Endothelial cell of umbilical vein (primary cell): ENCODE measurements around the gene UNC93B1. TPM values are rescaled to one million over a fixed set of nuclear protein-coding genes. Genes with fewer than 3 reads are reported as not detected.
A peak's percentile ranks its signal among the peaks of the same experiment; 100 is the strongest.

Experiments used
- BruUV-seq: library from RNA; stranded (reverse); fragments of 400-500 nt; replicated peaks from 2 replicates; lab custom pipeline; 2021; lab: Mats Ljungman, UMichigan
- CTCF ChIA-PET: fragments of 300-600, 350-600 bp; sonication (Branson Sonifier 250); formaldehyde crosslinking; loops from one replicate; lab custom pipeline; 2021; ENCODE audit warnings: antibody characterized with exemption, inconsistent platforms; lab: Charles Lee
- POLR2A ChIA-PET: fragments of 300-600, 350-600 bp; sonication (Branson Sonifier 250); formaldehyde crosslinking; loops from one replicate; lab custom pipeline; 2021; ENCODE audit warnings: antibody characterized with exemption, inconsistent platforms; lab: Charles Lee
- DNase-seq: peaks from one replicate; pipeline ENCODE4 v3.0.0-alpha.2; 2011; ENCODE audit warnings: low read depth, low spot score
- FAIRE-seq: peaks from 2 replicates; lab custom pipeline; 2011; peaks lifted over from hg19 to GRCh38; lab: Jason Lieb, UNC
- H2AFZ ChIP-seq: 2 replicates; pipeline ENCODE4 v1.6.0; 2012; ENCODE audit warnings: low read depth, low read length, control low read depth, inconsistent platforms
- H3K27ac ChIP-seq: 2 replicates; pipeline ENCODE4 v1.5.1; 2011; ENCODE audit warnings: low read depth, mild to moderate bottlenecking, control low read depth, low read length, moderate library complexity; ENCODE audit not compliant: insufficient read depth
- H3K27me3 ChIP-seq, 2 experiments: 2 replicates each; pipeline versions ENCODE4 v1.6.0 to v1.6.1; 2011; ENCODE audit warnings: low read length in 2 of 2, mixed read lengths in 1 of 2; ENCODE audit not compliant: control insufficient read depth in 2 of 2, insufficient read depth in 2 of 2
- H3K36me3 ChIP-seq, 2 experiments: 2 replicates in 1 of 2; 3 replicates in 1 of 2; pipeline ENCODE4 v1.5.1; 2011; ENCODE audit warnings: low read length in 2 of 2, mild to moderate bottlenecking in 1 of 2, moderate library complexity in 1 of 2; ENCODE audit not compliant: control insufficient read depth in 2 of 2, insufficient read depth in 2 of 2; ENCODE audit errors: extremely low read depth in 1 of 2
- H3K4me1 ChIP-seq: 3 replicates; pipeline ENCODE4 v1.5.1; 2011; ENCODE audit warnings: mild to moderate bottlenecking, low read length; ENCODE audit not compliant: control insufficient read depth, insufficient read depth; ENCODE audit errors: extremely low read depth
- H3K4me2 ChIP-seq: 2 replicates; pipeline ENCODE4 v1.6.1; 2011; ENCODE audit warnings: low read length, control low read depth, mixed read lengths; ENCODE audit not compliant: insufficient read depth
- H3K4me3 ChIP-seq, 3 experiments: fragments of 200-600 bp in 1 of 3; sonication (generic), shearing (Covaris generic) in 1 of 3; replicated peaks in 1 of 3; 2 replicates each; pipeline ENCODE4 v1.5.1; 2011 to 2016; ENCODE audit warnings: control low read depth in 3 of 3, low read length in 3 of 3, mild to moderate bottlenecking in 2 of 3, inconsistent platforms in 1 of 3, low read depth in 1 of 3, moderate library complexity in 1 of 3; ENCODE audit not compliant: insufficient read depth in 1 of 3
- H3K79me2 ChIP-seq: 2 replicates; pipeline ENCODE4 v1.6.0; 2012; ENCODE audit warnings: low read length, inconsistent platforms; ENCODE audit not compliant: control insufficient read depth, insufficient read depth
- H3K9ac ChIP-seq: replicated peaks from 2 replicates; pipeline ENCODE3; 2011; ENCODE audit warnings: low read length, control low read depth; ENCODE audit not compliant: insufficient read depth; ENCODE audit errors: extremely low read depth
- H3K9me1 ChIP-seq: replicated peaks from 3 replicates; pipeline ENCODE4 v1.6.0; 2011; ENCODE audit warnings: mild to moderate bottlenecking, low read length; ENCODE audit not compliant: control insufficient read depth, insufficient read depth; ENCODE audit errors: extremely low read depth
- H3K9me3 ChIP-seq: replicated peaks from 2 replicates; pipeline ENCODE4 v1.5.1; 2012; ENCODE audit warnings: low read length, inconsistent platforms; ENCODE audit not compliant: control insufficient read depth, insufficient read depth
- H4K20me1 ChIP-seq: replicated peaks from 2 replicates; pipeline ENCODE3; 2011; ENCODE audit warnings: mild to moderate bottlenecking, low read length; ENCODE audit not compliant: control insufficient read depth, insufficient read depth; ENCODE audit errors: extremely low read depth
- CTCF ChIP-seq, 2 donors: IDR thresholded peaks; 1 replicate in 1 of 2; 2 replicates in 1 of 2; pipeline ENCODE4 v1.5.1; 2011; ENCODE audit warnings: low read length in 2 of 2, mild to moderate bottlenecking in 2 of 2, moderate library complexity in 2 of 2, control low read depth in 1 of 2, inconsistent platforms in 1 of 2, low read depth in 1 of 2; ENCODE audit not compliant: insufficient read depth in 1 of 2; ENCODE audit errors: extremely low read depth in 1 of 2
- EZH2 ChIP-seq: IDR thresholded peaks from 2 replicates; pipeline ENCODE4 v1.6.1; 2012; ENCODE audit warnings: borderline replicate concordance, low read depth, mild to moderate bottlenecking, moderate library complexity, low read length, inconsistent platforms; ENCODE audit not compliant: severe bottlenecking
- FOS ChIP-seq: IDR thresholded peaks from 2 replicates; pipeline ENCODE4 v1.6.1; 2011; ENCODE audit warnings: mild to moderate bottlenecking, low read length, moderate library complexity, borderline replicate concordance; ENCODE audit not compliant: insufficient read depth
- GATA2 ChIP-seq: IDR thresholded peaks from 2 replicates; pipeline ENCODE4 v1.7.0; 2011; ENCODE audit warnings: low read depth, mild to moderate bottlenecking, moderate library complexity, mixed read lengths, low read length; ENCODE audit not compliant: insufficient read length, insufficient read depth
- JUN ChIP-seq: IDR thresholded peaks from 2 replicates; pipeline ENCODE4 v1.6.1; 2011; ENCODE audit warnings: borderline replicate concordance, low read depth; ENCODE audit not compliant: insufficient read length, insufficient read depth
- MAX ChIP-seq: IDR thresholded peaks from 2 replicates; pipeline ENCODE4 v1.6.1; 2011; ENCODE audit not compliant: insufficient read depth, insufficient read length
- MYC ChIP-seq: IDR thresholded peaks from one replicate; pipeline ENCODE4 v1.6.1; 2011; ENCODE audit warnings: mild to moderate bottlenecking, low read depth, low read length
- POLR2A ChIP-seq: IDR thresholded peaks from 2 replicates; pipeline ENCODE4 v1.6.1; 2012; ENCODE audit warnings: low read depth, mild to moderate bottlenecking, control low read depth, low read length
- POLR2AphosphoS5 ChIP-seq: IDR thresholded peaks from 2 replicates; pipeline ENCODE4 v1.6.1; 2012; ENCODE audit warnings: low read depth, mild to moderate bottlenecking, control low read depth, low read length, moderate library complexity; ENCODE audit not compliant: insufficient read depth
- dilution Hi-C: fragments of 300-500 bp; cut with MboI; formaldehyde crosslinking; loops from one replicate; pipeline ENCODE4 v1.15.0; 2019; ENCODE audit warnings: low sequenced_read_pairs; ENCODE audit not compliant: extremely low pct_ligation_motif_present
- intact Hi-C: fragments of 100-400 bp; cut with micrococcal nuclease; formaldehyde crosslinking; loops from one replicate; pipeline ENCODE4 v1.10.0; 2022
- polyA plus RNA-seq, 4 experiments: library from polyadenylated mRNA; depleted of rRNA in 3 of 4; stranded (reverse) in 3 of 4; unstranded in 1 of 4; fragments of >200 nt; gene quantifications; 2 replicates each; pipeline versions ENCODE4 v1.2.1 to v1.2.3, GENCODE V29; 2011 to 2012; ENCODE audit warnings: missing spikeins in 1 of 4
- total RNA-seq: library from RNA; stranded (reverse); gene quantifications from 2 replicates; pipeline ENCODE4 v1.2.3, GENCODE V29; 2021

UNC93B1 gene
- total and polyA plus RNA-seq, 2 donors (not counting 3 experiments of a cell fraction or from before 2014, with no cell fraction given): 10.6 to 18.9 TPM

- TF ChIP-seq JUN (no peak), MYC (no peak), FOS (no peak), CTCF (IDR thresholded peaks at IDR 0.05; ENCODE audit: extremely low read depth in 1 of 2, insufficient read depth in 1 of 2, low read depth in 1 of 2, low read length in 2 of 2) (no peak), POLR2AphosphoS5 (no peak), EZH2 (no peak), MAX (no peak), GATA2 (no peak), POLR2A (no peak)
- no peaks in the 10 kb centered on the region for H3K27me3 ChIP-seq
- no TSS peak for BruUV-seq
- peak overlapping the region; percentile 73 for H3K9ac ChIP-seq
- H3K4me1 ChIP-seq: peaks cover 20% of the 10 kb centered on the region
- no peak overlapping the region for H2AFZ ChIP-seq
- DNase-seq (no peak), FAIRE-seq (no peak)
- POLR2A ChIA-PET: no interaction called here
- H3K4me3 ChIP-seq: peak overlapping the region; percentile 24 to 58 (median 36)
- intact Hi-C loops (loop anchor here (1.0 kb wide), 1 partner anchor 80 kb away; the partner anchor contains the start of gene CHKA), dilution Hi-C loops (no loop called here)
- H3K9me3 ChIP-seq: no peaks in the 10 kb centered on the region
- H3K27ac ChIP-seq: peak overlapping the region; percentile 30
- CTCF ChIA-PET: interaction anchor here (0.6 to 1.8 kb wide), 3 partner anchors 11 to 168 kb away, joined by 3 to 4 read pairs (median 3); no protein-coding TSS in a partner anchor
- no peaks in the 10 kb centered on the region for H3K9me1 ChIP-seq
- H3K79me2 ChIP-seq: peaks cover 24% of the 10 kb centered on the region
- H3K4me2 ChIP-seq: peak overlapping the region; percentile 84
- no peaks in the 10 kb centered on the region for H4K20me1 ChIP-seq
- H3K36me3 ChIP-seq: peaks cover 0 to 27% of the 10 kb centered on the region in 2 experiments
Observed at GRCh38 chr11:68040957-68041591, 37.2 kb upstream of the UNC93B1 start.
